HepG2 (cell line): ENCODE measurements around the gene GSPT1. TPM values are rescaled to one million over a fixed set of nuclear protein-coding genes. Genes with fewer than 3 reads are reported as not detected.

ENCODE experiments used
- FOXM1 ChIP-seq: sonication (generic); formaldehyde crosslinking; IDR thresholded peaks from 2 replicates; pipeline ENCODE4 v1.5.0; 2020; ENCODE audit warnings: missing genetic modification reagents
- KLF13 ChIP-seq: sonication (generic); formaldehyde crosslinking; IDR thresholded peaks from 2 replicates; pipeline ENCODE4 v1.4.0; 2020; ENCODE audit warnings: mild to moderate bottlenecking, missing genetic modification reagents
- PTBP1 ChIP-seq: fragments of 200-400 bp; formaldehyde crosslinking; IDR thresholded peaks from 2 replicates; pipeline ENCODE4 v1.6.1; 2018; ENCODE audit warnings: low read length, low read depth; ENCODE audit not compliant: poor library complexity, severe bottlenecking
- RXRA ChIP-seq: sonication (generic); formaldehyde crosslinking; IDR thresholded peaks from 2 replicates; pipeline ENCODE4 v1.5.1; 2020; ENCODE audit warnings: missing genetic modification reagents
- SMAD3 ChIP-seq: sonication (generic); formaldehyde crosslinking; IDR thresholded peaks from 2 replicates; pipeline ENCODE4 v1.4.0; 2020; ENCODE audit warnings: missing genetic modification reagents
- SNRNP70 ChIP-seq: fragments of 200-400 bp; formaldehyde crosslinking; IDR thresholded peaks from 2 replicates; pipeline ENCODE4 v1.6.1; 2017; ENCODE audit warnings: mild to moderate bottlenecking, low read depth, low read length, moderate library complexity
- TP53 ChIP-seq: sonication (generic); formaldehyde crosslinking; conservative IDR thresholded peaks from 2 replicates; pipeline ENCODE4 v1.4.0; 2020; ENCODE audit warnings: missing genetic modification reagents
- U2AF1 ChIP-seq: fragments of 200-400 bp; formaldehyde crosslinking; optimal IDR thresholded peaks from 2 replicates; pipeline ENCODE3; 2017; ENCODE audit warnings: mild to moderate bottlenecking, low read depth, low read length
- ZBTB42 ChIP-seq: sonication (generic); formaldehyde crosslinking; IDR thresholded peaks from 2 replicates; pipeline ENCODE4 v1.5.0; 2020; ENCODE audit warnings: mild to moderate bottlenecking, missing genetic modification reagents
- ZNF292 ChIP-seq: sonication (generic); formaldehyde crosslinking; IDR thresholded peaks from 2 replicates; pipeline ENCODE4 v1.8.1; 2022; ENCODE audit warnings: mild to moderate bottlenecking, low read depth, missing genetic modification reagents, borderline replicate concordance
- ZNF83 ChIP-seq: sonication (generic); formaldehyde crosslinking; IDR thresholded peaks from 2 replicates; pipeline ENCODE4 v1.4.0; 2020; ENCODE audit warnings: missing genetic modification reagents, mild to moderate bottlenecking, borderline replicate concordance
- polyA plus RNA-seq, 8 experiments: library from polyadenylated mRNA; depleted of rRNA in 3 of 8; stranded (reverse) in 7 of 8; unstranded in 1 of 8; fragments of >200 nt; fragmentation: Illumina TruSeq in 4 of 8; extraction: Trizol in 4 of 8; gene quantifications; 2 replicates each; pipeline versions ENCODE4 v1.2.1 to v1.2.3, GENCODE V29; 2011 to 2016; ENCODE audit warnings: low read depth in 4 of 8, missing spikeins in 1 of 8, mixed read lengths in 1 of 8; ENCODE audit not compliant: insufficient read depth in 1 of 8
- total RNA-seq, 5 experiments: library from RNA; depleted of rRNA; stranded (reverse); fragments of >200 nt; fragmentation: Illumina TruSeq; extraction: Trizol; gene quantifications; 2 replicates each; pipeline ENCODE4 v1.2.3, GENCODE V29; 2016; ENCODE audit warnings: low read depth in 1 of 5
- TF ChIP-seq, protein P1 (sequence below): sonication (generic); formaldehyde crosslinking; IDR thresholded peaks from 2 replicates; pipeline ENCODE4 v1.5.0; 2020; ENCODE audit warnings: missing genetic modification reagents
- TF ChIP-seq, protein P2 (sequence below): sonication (generic); formaldehyde crosslinking; IDR thresholded peaks from one replicate; pipeline ENCODE4 v1.5.1; 2020; ENCODE audit warnings: mild to moderate bottlenecking, missing genetic modification reagents; ENCODE audit errors: not compliant biosample characterization
- TF ChIP-seq, protein P3 (sequence below): sonication (generic); formaldehyde crosslinking; conservative IDR thresholded peaks from 2 replicates; pipeline ENCODE4 v1.8.0; 2022; ENCODE audit warnings: mild to moderate bottlenecking, moderate library complexity, missing genetic modification reagents

The GSPT1 gene
- total and polyA plus RNA-seq, 2 of the 13 experiments (the other 11 are each of a cell fraction or from before 2014, with no cell fraction given) = 120 to 316 TPM

DNA sequence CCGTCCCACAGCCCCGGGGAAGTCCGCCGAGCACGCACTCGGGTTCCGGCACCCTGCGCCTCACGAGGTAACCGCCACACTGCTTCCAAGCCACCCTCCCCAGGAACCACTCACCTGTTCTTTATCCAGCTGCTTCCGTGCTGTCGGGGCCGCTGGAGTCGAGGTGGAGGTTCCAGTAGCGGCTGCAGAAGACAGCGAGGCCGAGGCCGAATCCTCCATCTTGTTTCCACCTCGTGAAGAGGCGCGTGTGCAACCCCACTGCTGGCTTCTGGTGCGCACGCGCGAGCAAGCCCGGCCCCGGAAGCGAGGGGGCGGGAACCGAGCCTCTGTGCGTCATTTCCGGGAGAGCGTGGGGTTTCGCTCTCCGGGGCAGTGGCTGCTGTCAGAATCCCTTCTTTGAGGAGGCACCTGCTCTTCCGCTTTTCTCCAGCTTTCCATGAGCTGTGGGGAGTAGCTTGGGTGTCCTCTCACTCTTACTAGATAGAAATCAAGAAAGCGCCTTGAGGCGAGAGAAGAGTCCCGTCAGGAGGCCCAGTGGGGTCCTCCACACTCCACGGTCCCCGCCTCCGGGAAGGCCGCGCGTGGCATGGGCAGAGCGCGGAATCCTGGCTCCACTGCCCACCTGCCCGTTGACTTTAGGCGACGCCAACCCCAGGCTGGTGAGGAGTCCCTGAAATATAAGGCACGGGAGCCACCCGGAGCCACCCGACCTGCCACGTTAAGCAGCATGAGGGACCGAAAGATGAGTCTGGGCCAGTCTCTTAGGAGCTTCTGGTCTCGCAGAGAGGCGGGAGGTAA, 64.3 kb downstream of the GSPT1 start, which contains the start of gene RSL1D1 (continued):
- TF ChIP-seq SMAD3 (CRISPR knock-in tag) (peak; percentile 88), RXRA (peak; percentile 60; the same call in 1 of the 2 replicates), PTBP1 (peak; percentile 62), SNRNP70 (no peak), ZNF83 (CRISPR knock-in tag) (peak; percentile 61; the same call in 1 of the 2 replicates), ZBTB42 (CRISPR knock-in tag) (peak; percentile 79), FOXM1 (CRISPR knock-in tag) (no peak), TP53 (CRISPR knock-in tag) (peak; percentile 78; the same call in 1 of the 2 replicates), U2AF1 (peak; percentile 9), ZNF292 (peak; percentile 31; the same call in 1 of the 2 replicates), KLF13 (CRISPR knock-in tag) (peak; percentile 91; the same call in 1 of the 2 replicates)
- TF ChIP-seq, protein P1, sequence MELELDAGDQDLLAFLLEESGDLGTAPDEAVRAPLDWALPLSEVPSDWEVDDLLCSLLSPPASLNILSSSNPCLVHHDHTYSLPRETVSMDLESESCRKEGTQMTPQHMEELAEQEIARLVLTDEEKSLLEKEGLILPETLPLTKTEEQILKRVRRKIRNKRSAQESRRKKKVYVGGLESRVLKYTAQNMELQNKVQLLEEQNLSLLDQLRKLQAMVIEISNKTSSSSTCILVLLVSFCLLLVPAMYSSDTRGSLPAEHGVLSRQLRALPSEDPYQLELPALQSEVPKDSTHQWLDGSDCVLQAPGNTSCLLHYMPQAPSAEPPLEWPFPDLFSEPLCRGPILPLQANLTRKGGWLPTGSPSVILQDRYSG (CRISPR knock-in tag) = no peak
- TF ChIP-seq, protein P2, sequence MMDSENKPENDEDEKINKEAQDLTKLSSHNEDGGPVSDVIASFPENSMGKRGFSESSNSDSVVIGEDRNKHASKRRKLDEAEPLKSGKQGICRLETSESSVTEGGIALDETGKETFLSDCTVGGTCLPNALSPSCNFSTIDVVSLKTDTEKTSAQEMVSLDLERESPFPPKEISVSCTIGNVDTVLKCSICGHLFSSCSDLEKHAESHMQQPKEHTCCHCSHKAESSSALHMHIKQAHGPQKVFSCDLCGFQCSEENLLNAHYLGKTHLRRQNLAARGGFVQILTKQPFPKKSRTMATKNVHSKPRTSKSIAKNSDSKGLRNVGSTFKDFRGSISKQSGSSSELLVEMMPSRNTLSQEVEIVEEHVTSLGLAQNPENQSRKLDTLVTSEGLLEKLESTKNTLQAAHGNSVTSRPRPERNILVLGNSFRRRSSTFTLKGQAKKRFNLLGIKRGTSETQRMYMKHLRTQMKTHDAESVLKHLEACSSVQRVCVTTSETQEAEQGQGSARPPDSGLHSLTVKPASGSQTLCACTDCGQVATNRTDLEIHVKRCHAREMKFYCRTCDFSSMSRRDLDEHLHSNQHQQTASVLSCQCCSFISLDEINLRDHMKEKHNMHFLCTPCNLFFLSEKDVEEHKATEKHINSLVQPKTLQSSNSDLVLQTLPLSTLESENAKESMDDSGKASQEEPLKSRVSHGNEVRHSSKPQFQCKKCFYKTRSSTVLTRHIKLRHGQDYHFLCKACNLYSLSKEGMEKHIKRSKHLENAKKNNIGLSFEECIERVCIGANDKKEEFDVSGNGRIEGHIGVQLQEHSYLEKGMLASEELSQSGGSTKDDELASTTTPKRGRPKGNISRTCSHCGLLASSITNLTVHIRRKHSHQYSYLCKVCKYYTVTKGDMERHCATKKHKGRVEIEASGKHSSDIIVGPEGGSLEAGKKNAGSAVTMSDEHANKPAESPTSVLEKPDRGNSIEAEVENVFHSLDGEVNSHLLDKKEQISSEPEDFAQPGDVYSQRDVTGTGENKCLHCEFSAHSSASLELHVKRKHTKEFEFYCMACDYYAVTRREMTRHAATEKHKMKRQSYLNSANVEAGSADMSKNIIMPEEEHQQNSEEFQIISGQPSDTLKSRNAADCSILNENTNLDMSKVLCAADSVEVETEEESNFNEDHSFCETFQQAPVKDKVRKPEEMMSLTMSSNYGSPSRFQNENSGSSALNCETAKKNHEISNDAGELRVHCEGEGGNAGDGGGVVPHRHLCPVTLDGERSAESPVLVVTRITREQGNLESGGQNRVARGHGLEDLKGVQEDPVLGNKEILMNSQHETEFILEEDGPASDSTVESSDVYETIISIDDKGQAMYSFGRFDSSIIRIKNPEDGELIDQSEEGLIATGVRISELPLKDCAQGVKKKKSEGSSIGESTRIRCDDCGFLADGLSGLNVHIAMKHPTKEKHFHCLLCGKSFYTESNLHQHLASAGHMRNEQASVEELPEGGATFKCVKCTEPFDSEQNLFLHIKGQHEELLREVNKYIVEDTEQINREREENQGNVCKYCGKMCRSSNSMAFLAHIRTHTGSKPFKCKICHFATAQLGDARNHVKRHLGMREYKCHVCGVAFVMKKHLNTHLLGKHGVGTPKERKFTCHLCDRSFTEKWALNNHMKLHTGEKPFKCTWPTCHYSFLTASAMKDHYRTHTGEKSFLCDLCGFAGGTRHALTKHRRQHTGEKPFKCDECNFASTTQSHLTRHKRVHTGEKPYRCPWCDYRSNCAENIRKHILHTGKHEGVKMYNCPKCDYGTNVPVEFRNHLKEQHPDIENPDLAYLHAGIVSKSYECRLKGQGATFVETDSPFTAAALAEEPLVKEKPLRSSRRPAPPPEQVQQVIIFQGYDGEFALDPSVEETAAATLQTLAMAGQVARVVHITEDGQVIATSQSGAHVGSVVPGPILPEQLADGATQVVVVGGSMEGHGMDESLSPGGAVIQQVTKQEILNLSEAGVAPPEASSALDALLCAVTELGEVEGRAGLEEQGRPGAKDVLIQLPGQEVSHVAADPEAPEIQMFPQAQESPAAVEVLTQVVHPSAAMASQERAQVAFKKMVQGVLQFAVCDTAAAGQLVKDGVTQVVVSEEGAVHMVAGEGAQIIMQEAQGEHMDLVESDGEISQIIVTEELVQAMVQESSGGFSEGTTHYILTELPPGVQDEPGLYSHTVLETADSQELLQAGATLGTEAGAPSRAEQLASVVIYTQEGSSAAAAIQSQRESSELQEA (CRISPR knock-in tag) = peak; percentile 88
- TF ChIP-seq, protein P3, sequence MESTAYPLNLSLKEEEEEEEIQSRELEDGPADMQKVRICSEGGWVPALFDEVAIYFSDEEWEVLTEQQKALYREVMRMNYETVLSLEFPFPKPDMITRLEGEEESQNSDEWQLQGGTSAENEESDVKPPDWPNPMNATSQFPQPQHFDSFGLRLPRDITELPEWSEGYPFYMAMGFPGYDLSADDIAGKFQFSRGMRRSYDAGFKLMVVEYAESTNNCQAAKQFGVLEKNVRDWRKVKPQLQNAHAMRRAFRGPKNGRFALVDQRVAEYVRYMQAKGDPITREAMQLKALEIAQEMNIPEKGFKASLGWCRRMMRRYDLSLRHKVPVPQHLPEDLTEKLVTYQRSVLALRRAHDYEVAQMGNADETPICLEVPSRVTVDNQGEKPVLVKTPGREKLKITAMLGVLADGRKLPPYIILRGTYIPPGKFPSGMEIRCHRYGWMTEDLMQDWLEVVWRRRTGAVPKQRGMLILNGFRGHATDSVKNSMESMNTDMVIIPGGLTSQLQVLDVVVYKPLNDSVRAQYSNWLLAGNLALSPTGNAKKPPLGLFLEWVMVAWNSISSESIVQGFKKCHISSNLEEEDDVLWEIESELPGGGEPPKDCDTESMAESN (CRISPR knock-in tag) = peak; percentile 96
